H1 (cell line): ENCODE measurements around the gene GFRA3.

Source experiments
- CTCF ChIP-seq, 3 experiments: IDR thresholded peaks; 1 replicate in 2 of 3; 2 replicates in 1 of 3; pipeline versions ENCODE4 v1.5.1 to v1.6.1; 2011; ENCODE audit warnings: low read length in 3 of 3, mild to moderate bottlenecking in 3 of 3, inconsistent platforms in 2 of 3, low read depth in 1 of 3, moderate library complexity in 1 of 3; ENCODE audit not compliant: insufficient read depth in 1 of 3; ENCODE audit errors: control extremely low read depth in 1 of 3
- EZH2 ChIP-seq: fragments of 200-600 bp; sonication (generic); IDR thresholded peaks from 2 replicates; pipeline ENCODE4 v1.7.1; 2012; ENCODE audit warnings: low read depth, mild to moderate bottlenecking, moderate library complexity, low read length, inconsistent platforms; ENCODE audit not compliant: severe bottlenecking
- GTF2F1 ChIP-seq: IDR thresholded peaks from 2 replicates; pipeline ENCODE4 v1.6.1; 2012; ENCODE audit warnings: low read depth, low read length, improper control_type of control experiment, borderline replicate concordance
- NANOG ChIP-seq: IDR thresholded peaks from 2 replicates; pipeline ENCODE4 v1.6.1; 2011; ENCODE audit warnings: low read length, low read depth, mild to moderate bottlenecking, inconsistent platforms; ENCODE audit not compliant: insufficient read depth, poor library complexity, severe bottlenecking
- POLR2A ChIP-seq, 2 experiments: IDR thresholded peaks; 1 replicate in 1 of 2; 2 replicates in 1 of 2; pipeline ENCODE4 v1.6.1; 2011; ENCODE audit warnings: low read depth in 2 of 2, low read length in 2 of 2, mild to moderate bottlenecking in 2 of 2; ENCODE audit errors: control extremely low read depth in 1 of 2
- SIN3A ChIP-seq, 2 experiments: IDR thresholded peaks in 1 of 2; conservative IDR thresholded peaks in 1 of 2; 2 replicates each; pipeline ENCODE4 v1.6.1; 2011 to 2012; ENCODE audit warnings: low read length in 2 of 2, improper control_type of control experiment in 1 of 2, low read depth in 1 of 2, mild to moderate bottlenecking in 1 of 2
- YY1 ChIP-seq: IDR thresholded peaks from 2 replicates; pipeline ENCODE4 v1.6.1; 2011; ENCODE audit warnings: low read depth, mild to moderate bottlenecking, low read length

GRCh38 chr5:138275379-138275782 lies 960 bp upstream of the GFRA3 start:
- TF ChIP-seq CTCF (IDR thresholded peaks at IDR 0.05; ENCODE audit: control extremely low read depth in 1 of 3, insufficient read depth in 1 of 3, low read depth in 1 of 3, low read length in 3 of 3) (no peak), YY1 (no peak), POLR2A (IDR thresholded peaks at IDR 0.05; ENCODE audit: control extremely low read depth in 1 of 2, low read depth in 2 of 2, low read length in 2 of 2) (no peak), GTF2F1 (no peak), NANOG (no peak), SIN3A (conservative IDR thresholded peaks at IDR 0.05 in 1 of 2, IDR thresholded peaks at IDR 0.05 in 1 of 2; ENCODE audit: low read depth in 1 of 2, low read length in 2 of 2) (no peak), EZH2 (no peak)
